Effector CD8-positive, alpha-beta T cell (primary cell): ENCODE measurements around the gene AHCY.
"Not testable (repeated sequence)": the region's sequence is repeated elsewhere in the genome, so short reads cannot be mapped to it uniquely, and the experiment has no call there.

Experiments
- DNase-seq: peaks from one replicate; lab custom pipeline; 2025; lab: John Stamatoyannopoulos, UW

Gene AHCY

DNA sequence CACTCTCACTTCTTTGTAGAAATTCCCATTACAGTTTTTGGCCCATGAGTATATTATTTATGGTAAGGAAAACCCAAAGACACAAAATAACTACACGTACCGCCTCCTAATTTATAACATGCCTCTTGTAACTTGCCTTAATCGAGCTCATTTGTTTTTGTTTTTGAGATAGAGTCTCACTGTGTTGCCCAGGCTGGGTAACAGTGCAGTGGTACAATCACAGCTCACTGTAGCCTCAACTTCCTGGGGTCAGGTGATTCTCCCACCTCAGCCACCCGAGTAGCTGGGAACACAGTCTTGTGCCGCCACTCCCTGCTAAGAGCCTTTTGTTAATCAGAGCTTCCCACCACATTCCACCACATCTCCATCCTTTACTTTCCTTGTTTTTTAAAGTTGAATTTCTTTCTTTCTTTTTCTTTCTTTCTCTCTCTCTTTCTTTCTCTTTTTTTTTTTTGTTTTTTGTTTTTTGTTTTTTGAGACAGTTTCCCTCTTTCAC lies 46.5 kb downstream of the AHCY start:
- DNase-seq: no peak

DNA sequence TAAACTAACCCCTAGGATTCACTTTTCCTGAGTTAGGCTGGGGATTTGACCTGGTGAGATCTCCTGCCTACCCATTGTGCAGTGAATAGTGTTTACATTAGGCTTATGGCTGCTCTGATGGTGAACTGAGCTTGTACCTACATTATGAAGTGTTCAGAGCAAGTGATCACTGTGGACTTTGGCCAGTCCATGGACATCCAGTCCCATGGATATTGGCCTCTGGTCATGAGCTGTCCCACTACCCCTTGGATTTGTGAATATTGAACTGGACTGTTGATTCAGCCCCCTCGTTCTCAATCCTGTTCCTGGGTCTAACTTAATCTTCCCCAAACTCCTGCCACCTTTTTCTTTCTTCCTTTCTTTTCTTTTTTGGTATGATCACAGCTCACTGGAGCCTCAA lies 48.2 kb downstream of the AHCY start:
- DNase-seq: no peak

- not testable (repeated sequence) for DNase-seq
Measured at GRCh38 chr20:34252431-34253086, 50.6 kb downstream of the AHCY start.

DNA sequence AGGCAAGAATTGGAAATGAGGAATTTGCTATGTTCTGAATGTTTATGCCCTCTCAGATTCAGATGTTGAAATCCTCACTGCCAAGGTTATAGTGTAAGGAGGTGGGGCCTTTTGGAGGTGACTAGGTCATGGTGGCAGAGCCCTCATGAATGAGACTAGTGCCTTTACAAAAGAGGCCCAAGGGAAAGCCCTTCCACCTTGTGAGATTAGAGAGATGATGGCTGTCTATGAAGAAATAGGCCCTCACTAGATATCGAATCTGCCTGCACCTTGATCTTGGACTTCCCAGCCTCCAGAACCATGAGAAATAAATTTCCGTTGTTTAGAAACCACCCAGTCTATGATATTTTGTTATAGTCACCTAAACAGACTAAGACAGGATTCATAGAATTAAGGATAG lies 51.5 kb downstream of the AHCY start:
- no peak for DNase-seq

- DNase-seq: no peak
Measured at GRCh38 chr20:34250005-34250404, 53.1 kb downstream of the AHCY start.

DNA sequence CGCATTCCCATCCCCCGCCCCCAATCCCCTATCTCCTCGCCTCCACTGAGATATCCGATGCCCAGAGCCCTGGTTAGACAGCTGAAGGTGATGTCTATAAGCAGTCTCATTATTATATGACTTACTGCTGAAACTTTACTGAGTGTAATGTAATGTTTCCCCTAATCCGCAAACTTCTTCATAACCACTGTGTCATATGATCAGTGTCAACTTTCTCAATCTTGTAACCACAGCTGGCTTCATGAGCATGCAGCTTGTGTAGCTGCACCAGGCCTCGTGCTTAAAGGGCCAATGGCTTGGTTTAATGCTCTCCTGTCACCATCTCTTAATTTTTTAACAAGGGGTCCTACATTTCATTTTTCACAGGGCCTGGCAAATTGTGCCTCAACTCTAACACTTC lies 53.9 kb downstream of the AHCY start:
- DNase-seq: no peak

- DNase-seq: no peak
Measured at GRCh38 chr20:34246126-34246626, 57.0 kb downstream of the AHCY start.

DNA sequence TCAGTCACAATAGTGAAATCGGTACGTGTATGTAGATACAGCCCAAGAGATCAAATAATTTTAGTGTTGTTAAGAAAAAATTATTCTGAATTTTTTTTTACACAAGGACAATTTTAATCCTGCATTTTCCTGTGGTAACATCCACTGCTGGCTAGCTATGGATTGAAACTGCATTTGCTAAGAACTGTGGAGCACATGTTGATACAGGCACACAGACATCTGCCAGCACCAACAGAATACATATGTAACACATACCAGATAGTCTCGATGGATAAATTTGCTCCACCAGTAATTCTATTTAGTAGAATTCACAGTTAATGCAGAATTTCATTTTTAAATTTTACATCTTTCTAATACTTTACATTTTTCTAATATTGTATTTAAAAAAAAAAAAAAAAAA lies 59.8 kb downstream of the AHCY start:
- DNase-seq: no peak

DNA sequence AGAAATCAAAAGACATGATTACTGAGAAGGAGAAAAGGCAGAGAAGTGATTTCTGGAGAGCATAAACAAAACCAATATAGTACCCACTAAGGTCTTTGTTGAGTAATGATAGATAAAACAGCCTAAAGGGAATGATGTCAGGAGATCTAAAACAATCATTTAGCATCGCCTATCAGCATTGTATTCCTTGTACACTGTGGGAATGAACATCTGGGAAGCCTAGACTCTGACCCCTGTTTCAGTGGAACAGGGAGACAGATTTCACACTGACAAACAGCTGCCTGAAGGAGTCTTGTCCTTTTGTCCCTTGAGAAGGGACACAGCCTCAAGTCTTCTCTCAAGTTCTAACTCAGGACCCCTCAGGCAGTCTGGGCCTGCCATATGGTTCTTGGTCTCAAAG lies 60.3 kb downstream of the AHCY start:
- no peak for DNase-seq

GRCh38 chr20:34242015-34242414 lies 61.1 kb downstream of the AHCY start:
- DNase-seq: not testable (repeated sequence)

DNA sequence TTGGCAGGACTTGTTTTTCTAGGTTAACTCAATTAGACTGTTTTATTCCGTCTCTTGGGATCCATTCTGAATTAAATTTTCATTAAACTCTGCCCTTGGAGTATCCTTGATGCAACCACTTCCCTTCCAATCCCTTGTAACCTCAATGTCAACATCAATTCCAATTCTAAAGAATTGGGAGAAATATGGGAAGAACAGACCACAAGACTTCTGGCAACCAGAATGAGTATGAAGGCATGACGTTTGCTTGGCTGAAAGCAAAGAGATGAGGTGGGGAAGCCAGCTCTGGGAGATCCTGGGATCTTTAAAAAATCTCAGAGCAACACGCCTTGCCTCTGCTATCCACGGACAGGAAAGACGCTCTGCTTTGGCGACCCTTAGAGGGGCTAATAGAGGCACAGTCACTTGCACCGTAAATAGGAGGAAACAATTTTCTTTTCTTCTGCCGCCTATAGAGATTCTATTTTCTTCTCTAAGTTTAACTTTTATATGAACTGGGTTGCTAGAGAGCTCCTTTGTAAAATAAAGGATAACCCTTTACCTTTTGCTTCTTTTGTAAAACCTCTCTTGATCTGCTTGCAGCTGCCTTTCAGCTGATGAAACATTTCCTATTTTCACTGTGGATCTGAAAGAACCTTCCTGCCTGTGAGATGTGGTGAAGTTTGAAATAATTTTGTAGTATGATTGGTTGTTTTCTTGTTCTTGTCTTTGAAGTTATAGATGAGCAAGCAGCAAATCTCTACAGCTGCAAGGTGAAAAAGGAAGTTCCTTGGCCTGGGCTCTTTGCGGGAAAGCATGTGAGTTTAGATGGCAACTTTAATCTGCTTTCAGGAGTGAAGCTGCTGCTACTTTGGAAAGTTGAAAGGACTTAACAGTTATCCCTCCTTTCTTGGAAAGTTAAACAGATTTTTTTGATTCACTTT lies 62.2 kb downstream of the AHCY start, which contains the start of gene ASIP:
TSS of gene ASIP (plus strand) at position 731 of the 923 bp plus-strand sequence. CDS start 18,952 bp downstream, outside the sequence.
- DNase-seq: no peak

DNA sequence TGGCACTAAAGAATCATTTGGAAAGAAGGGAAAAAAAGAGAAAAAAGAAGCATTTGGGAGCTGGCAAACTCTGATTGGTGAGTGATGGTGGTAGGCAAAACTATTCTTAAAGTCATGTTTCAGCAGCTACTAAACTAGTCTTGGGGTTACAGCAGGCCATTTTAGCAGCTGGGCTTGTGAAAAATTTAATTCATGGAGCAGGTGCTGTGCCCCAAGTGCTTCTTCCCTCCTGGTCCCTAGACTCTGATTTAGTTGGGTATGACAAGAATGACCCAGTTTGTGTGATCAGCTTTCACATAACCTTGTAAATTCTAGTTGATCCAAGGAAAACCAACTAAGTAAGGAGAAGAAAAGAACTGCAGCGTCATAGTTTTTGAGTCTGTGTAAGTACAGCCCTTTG lies 63.0 kb downstream of the AHCY start:
- DNase-seq: no peak

GRCh38 chr20:34237942-34238341 lies 65.2 kb downstream of the AHCY start:
- DNase-seq: no peak

DNA sequence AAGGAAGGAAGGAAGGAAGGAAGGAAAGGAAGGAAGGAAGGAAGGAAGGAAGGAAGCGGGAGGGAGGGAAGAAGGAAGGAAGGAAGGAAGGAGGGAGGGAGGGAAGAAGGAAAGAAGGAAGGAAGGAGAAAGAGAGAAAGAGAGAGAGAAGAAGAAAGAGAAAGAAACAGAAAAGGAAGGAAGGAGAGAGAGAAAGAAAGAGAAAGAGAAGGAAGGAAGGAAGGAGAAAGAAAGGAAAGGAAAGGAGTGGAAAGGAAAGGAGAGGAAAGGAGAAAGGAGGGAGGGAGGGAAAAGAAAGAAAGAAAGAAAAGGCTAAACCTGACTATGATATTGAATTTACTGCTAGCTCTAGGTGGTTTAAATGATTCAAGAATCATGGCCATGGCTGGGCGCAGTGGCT lies 67.3 kb downstream of the AHCY start:
- DNase-seq: no peak

GRCh38 chr20:34233687-34234086 lies 69.5 kb downstream of the AHCY start:
- DNase-seq: no peak

DNA sequence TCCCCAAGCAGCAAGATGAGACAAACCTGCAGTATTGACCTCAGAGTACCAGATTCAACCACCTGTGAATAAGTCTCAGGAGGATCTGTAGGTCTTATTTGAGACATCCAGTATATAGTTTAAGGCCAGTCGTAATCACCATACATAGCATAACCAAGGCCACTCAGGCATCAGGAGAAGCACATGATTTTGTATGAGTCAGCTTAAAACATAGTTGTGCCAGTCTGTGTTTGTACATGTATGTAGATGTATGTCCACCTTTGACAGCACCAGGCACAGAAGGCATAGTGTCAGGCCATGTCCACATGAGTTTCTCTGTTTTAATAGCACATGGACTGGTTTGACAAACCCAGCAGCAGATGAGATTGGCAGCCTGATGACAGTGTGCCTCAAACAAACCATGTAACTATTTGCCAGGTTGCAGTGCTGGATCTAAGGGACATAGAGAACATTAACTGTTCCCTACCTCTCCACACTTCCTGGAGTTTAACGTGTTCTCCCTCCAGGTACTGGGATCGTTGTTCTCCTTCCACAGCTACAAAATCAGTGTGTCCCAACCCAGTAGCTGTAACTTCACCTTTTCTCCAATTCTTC lies 70.6 kb downstream of the AHCY start:
- no peak for DNase-seq

- DNase-seq: no peak
Measured at GRCh38 chr20:34231634-34232033, 71.5 kb downstream of the AHCY start.
